NOMO-1 treated with dmso at 0.1 percent for 144 hours (cell line): ENCODE results near the gene GAS2.
A peak's percentile ranks its signal among the peaks of the same experiment; 100 is the strongest.

Experiments
- DNase-seq: peaks from one replicate; lab custom pipeline; 2025; ENCODE audit not compliant: unreplicated experiment; lab: John Stamatoyannopoulos, UW

Gene GAS2

GRCh38 chr11:22723274-22723673 is 56.9 kb downstream of the GAS2 start:
- DNase-seq: no peak

- no peak for DNase-seq
Measured at GRCh38 chr11:22725079-22725478, 58.7 kb downstream of the GAS2 start.

DNA sequence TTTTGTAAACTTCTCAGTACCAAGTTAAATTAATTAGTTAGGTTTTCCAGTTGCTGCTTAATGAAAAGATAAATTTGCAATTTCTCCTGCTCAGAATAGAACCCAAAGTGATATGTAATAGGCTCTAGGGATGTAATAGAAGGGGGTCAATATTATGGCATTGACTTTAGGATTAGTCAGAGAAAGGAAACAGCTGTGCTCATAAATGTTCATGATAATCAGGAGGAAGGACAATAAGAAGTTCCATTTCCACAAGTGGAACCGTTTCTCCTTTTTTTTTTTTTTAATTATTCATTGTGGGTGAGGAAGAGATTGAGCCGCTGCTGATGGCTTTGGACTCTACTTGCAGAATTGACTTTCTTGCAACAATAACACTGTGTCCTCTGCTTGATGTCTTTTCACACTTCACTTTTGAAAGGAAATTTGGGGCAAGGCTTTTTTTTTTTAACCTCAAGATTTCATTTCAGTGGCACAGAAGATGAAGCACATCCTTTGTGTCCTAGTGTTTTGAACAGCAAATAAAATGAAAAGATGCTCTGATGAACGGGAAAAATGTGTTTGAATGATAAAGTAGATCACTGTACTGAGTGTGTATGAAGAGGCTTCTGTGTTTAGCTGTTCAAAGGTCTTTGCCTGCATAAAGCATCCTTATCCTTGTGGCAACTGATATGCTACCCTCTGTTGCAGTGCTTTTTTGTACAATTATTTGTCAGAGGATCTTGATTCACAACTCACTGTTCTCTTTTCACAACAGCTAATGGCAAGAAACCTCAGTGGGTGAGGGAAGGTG is 62.4 kb downstream of the GAS2 start:
- no peak for DNase-seq

DNA sequence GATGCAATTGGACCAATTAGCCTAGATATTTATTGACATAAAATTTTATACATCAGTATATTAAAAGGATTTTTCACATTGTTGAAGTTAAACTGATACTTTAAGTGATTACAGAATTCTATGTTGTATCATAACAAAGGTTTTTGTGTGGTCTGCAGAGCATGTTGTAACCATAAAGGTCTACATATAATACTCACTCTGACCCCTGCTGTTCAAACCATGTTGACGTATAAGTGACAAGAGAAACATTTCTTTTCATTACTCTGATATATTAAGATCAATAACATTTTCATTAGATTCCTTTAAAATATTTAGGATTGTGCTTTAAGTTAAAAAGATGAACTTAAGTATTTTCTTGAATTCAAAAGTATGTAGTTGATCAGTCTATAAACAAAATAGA is 63.9 kb downstream of the GAS2 start:
- DNase-seq: no peak

- no peak for DNase-seq
Measured at GRCh38 chr11:22732588-22732987, 66.2 kb downstream of the GAS2 start.

DNA sequence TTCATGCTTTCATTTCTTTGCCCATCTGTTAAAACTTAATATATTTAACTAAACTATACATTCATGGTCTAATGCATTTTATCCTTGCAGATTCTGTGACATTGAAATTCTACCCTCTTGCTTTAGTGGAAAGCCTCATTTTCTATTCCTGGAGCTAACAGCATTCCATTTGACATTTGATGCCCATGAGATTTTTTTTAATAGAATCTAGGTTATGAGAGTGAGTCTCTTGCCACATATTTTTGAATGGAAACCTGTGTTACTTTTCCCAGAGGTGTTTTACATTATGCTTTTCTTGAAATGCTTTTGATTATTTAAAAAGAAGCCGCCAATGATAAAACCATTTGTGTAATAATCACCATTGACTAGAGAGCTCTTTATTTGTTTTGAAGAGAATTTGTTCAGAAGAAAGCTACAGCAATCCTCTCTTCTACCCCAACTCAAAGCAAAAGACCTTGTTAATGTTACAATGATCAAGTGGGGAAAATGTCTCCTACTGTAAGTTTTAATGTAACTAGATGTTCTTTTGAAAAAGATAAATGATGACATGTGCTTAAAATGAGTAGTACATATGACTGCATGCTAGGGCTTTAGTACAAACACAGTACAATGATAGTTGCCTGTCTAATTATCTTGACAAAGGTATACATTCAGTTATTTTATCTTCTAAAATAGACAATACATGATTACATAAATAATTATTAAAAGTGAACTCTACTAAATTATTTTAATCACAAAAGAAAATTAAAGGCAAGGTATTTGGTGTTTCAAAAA is 67.3 kb downstream of the GAS2 start:
- no peak for DNase-seq

DNA sequence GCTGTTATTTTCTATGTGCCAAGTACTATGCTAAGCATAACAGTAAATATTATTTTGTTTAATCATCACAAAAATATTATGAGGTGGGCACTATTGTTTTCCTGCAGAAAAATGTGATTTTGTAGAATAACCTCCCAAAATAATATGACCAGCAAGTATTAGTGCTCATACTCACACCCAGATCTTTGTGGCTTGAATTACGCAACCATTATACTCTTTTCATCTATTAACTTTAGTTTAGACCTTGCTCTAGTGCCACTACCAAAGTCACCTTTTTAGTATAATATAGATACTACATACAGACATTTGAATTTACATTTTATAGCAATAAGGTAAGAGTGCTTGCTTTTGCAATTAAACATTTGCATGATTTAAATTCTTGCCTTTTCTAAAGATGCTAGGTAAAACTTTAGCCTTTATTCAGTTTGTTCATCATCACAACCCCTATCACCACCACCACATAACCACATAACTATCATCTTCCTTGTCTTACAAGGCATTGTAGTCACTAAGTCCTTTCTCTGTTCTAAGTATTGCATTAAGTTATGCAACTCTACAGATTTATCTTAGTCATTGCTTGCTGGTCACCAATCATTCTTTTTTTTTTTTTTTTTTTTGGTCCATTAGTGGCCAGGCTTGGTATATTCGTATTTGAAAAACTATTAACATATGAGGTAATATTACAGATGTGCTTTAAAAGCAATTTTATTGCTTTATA is 68.4 kb downstream of the GAS2 start:
- peak; percentile 83 for DNase-seq

GRCh38 chr11:22742157-22742613 is 75.8 kb downstream of the GAS2 start:
- no peak for DNase-seq

DNA sequence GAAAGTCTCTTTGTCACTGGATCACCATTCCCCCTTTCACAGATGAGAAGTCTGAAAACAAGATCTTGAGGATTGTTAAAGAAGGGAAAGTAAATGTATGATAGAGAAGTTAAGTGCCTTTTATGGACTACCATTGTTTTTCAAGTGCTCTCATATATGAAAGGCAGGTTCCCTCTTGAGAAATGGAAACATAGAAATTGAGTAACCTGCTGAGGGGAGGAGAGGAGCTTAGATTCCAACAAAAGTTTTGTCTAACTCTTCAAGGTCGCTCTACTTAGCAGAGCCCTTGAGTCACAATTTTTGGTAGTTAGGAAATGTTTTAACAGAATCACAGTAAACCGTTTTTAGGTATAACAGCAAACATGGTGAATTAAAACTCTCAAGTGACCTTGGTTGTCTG is 83.1 kb downstream of the GAS2 start:
- DNase-seq: no peak

GRCh38 chr11:22752908-22753310 is 86.5 kb downstream of the GAS2 start:
- DNase-seq: no peak

- no peak for DNase-seq
Measured at GRCh38 chr11:22753416-22753815, 87.0 kb downstream of the GAS2 start.

DNA sequence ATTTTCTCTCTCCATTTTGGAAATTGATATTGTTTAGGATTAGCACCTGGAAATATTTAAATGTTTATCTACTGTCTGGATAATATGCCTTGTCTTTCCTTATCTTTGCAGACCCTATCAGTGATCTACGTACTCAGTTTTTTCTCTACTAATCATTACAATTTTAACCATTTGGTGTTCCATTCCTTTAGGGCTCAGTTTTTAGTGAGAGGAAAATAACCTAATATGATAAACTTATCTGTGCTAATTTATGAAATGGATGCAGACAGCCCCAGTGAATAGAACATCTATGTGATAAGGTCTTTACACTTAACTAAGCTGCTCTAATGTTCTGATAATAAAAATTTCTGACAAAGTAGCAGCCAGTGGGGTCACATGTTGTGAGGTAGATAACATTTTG is 94.7 kb downstream of the GAS2 start:
- DNase-seq: no peak

- DNase-seq: no peak
Measured at GRCh38 chr11:22763166-22763565, 96.8 kb downstream of the GAS2 start.

DNA sequence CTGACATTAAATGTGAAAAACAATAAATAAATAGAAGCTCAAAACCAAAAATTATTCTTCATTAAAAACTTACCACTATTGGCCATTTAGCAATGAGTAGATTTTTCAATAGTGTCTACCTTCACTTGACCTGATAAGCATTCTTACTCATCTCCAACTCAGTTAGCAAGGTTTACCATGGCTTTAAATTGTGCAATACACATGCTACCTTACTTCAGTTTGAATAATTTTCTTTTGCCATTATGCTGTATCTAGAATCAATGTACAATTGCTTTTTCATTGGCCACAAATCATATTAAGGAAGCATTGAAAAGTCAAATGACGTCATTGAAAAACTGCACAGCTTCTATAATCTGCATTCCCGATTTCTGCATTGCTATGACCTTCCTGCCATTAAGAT is 98.3 kb downstream of the GAS2 start:
- DNase-seq: no peak

DNA sequence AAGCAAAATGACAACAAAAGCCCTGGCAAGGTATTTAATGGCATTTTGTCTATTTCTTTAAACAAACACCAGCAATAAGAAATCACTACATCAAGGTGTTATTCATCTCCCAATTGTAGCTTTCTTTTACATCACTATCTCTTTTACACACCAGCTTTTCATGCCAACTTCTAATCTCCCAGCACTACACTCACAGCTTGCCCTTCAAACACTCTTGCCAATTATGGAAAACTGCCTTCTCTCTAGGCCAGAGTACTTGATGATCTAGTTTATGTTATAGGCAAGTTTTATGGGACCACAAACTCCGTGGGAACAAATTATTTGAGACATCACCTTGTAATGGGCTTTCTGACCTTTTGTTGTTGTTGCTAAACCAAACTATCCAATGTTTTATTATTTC is 101.9 kb downstream of the GAS2 start:
- DNase-seq: no peak

- DNase-seq: no peak
Measured at GRCh38 chr11:22769081-22769480, 102.7 kb downstream of the GAS2 start.

GRCh38 chr11:22774716-22775115 is 108.3 kb downstream of the GAS2 start:
- DNase-seq: no peak

- no peak for DNase-seq
Measured at GRCh38 chr11:22775248-22775647, 108.8 kb downstream of the GAS2 start.

DNA sequence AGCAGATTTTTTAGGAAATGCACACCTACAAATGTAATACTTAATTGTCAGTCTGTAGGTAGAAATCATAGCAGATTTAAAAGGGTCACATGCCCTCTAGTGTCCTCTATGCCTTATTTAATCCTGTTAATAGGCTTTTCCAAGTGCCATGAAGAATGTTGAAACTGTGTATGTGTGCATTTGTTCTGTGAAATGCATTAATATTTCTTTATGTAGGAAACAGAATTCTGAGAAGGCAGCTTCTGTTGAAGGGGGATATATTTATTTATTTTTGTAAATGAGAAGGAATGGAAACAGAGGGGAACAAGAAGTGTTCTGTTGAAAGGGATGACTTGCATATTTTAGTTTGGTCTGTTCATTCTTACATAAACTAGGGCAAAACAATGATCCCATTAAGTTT is 112.2 kb downstream of the GAS2 start:
- no peak for DNase-seq

- no peak for DNase-seq
Measured at GRCh38 chr11:22779850-22780249, 113.4 kb downstream of the GAS2 start.

GRCh38 chr11:22780952-22781593 is 114.7 kb downstream of the GAS2 start:
- DNase-seq: peak; percentile 16
